Activated CD4-positive, CD25-positive, alpha-beta regulatory T cell treated with anti-CD3 and anti-CD28 coated beads, Interleukin-2, amount 50 U/mL, for 24 hours (primary cell): Measurements from ENCODE around the gene CCDC170.
A peak's percentile ranks its signal among the peaks of the same experiment; 100 is the strongest.
"Not testable (repeated sequence)": the region's sequence is repeated elsewhere in the genome, so short reads cannot be mapped to it uniquely, and the experiment has no call there.

Experiments used
- ATAC-seq, 2 donors: fragments of 150-1000 bp; cut with Tn5 transposase; one replicate each; pipeline ENCODE4 v1.10.0; 2021; ENCODE audit warnings: mild to moderate bottlenecking in 1 of 2, moderate library complexity in 1 of 2

CCDC170 gene, protein sequence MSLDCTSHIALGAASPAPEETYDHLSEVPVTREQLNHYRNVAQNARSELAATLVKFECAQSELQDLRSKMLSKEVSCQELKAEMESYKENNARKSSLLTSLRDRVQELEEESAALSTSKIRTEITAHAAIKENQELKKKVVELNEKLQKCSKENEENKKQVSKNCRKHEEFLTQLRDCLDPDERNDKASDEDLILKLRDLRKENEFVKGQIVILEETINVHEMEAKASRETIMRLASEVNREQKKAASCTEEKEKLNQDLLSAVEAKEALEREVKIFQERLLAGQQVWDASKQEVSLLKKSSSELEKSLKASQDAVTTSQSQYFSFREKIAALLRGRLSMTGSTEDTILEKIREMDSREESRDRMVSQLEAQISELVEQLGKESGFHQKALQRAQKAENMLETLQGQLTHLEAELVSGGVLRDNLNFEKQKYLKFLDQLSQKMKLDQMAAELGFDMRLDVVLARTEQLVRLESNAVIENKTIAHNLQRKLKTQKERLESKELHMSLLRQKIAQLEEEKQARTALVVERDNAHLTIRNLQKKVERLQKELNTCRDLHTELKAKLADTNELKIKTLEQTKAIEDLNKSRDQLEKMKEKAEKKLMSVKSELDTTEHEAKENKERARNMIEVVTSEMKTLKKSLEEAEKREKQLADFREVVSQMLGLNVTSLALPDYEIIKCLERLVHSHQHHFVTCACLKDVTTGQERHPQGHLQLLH

DNA sequence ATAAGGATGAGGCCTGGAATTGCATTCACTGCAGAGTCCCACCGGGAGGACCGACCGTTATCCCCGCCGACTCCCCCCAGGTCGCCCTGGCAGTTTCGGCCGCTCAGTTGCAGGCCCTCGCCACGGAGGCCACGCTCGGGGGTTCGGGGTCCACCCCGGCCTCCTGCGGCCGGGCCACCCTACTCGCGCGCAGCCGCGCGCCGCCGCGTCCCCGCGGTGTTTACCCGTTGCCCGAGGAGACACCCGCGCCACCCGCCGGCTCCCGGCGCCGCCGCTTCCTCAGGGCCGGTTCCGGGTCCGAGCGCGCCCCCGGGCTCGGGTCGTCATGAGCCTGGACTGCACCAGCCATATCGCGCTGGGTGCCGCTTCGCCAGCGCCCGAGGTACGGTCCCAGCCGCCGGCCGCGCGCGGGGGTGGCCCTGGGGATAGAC is at the start of gene CCDC170:
Gene CCDC170, plus strand, starts transcription at position 214 of the 431 bp plus-strand sequence. Its CDS starts 112 bp downstream, at position 326.
- ATAC-seq: no peak

DNA sequence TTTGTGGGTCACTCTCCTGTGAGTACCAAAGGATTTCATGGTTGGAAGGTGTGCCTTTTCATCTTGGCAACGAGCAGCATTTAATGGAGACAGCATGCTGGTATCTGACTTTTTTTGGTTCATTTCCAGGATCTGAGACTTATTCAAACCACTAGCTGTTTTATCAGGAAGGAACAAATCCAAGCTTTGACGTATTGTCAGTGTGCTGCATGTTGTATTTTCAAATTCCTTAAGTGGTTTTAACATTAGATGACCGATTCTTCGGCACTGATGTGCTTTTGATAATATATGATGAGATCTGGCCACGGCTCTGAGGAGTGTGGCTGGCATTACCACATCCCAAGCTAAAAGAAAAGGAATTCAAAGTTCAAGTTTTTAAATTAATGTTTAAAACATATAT is 48.3 kb upstream of the CCDC170 start:
- no peak for ATAC-seq

DNA sequence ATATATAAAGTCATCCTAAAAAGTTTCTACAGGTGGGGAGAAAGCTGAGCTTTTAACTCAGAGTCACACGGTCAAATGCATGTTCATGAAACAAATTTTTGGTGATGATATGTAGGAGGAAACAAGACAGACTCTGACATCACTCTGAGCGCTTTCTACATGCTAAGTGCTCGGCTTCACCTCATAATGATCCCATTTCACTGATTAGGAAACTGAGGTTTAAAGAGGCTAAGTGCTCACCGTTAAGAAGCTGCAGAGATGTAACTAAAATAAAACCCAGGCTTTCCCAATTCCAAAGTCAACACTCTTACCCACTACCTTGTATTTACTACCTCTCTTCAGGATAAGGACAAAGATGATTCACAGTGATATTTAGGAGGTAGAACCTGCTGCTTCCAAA is 46.6 kb upstream of the CCDC170 start:
- ATAC-seq: no peak

DNA sequence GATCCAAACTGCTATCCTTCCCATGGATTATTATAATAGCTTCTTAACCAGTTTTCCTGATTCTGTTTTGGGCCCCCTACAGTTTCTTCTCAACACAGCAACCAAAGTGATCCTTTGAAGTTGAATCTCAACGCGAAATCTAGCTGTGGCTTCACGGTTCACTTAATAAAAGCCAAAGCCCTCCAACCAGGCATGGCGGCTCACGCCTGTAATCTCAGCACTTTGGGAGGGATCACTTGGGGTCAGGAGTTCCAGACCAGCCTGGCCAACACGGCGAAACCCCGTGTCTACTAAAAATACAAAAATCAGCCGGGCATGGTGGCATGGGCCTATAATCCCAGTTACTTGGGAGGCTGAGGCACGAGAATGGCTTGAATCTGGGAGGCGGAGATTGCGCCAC is 45.2 kb upstream of the CCDC170 start:
- ATAC-seq: no peak

DNA sequence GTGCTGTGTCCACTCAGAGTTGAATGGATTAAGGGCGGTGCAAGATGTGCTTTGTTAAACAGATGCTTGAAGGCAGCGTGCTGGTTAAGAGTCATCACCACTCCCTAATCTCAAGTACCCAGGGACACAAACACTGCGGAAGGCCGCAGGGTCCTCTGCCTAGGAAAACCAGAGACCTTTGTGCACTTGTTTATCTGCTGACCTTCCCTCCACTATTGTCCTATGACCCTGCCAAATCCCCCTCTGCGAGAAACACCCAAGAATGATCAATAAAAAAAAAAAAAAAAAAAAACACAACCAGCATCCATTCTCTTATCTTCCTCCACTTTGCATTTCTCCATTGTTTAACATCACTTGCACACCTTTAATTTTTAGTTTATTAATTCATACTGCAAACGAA is 42.9 kb upstream of the CCDC170 start:
- not testable (repeated sequence) for ATAC-seq

DNA sequence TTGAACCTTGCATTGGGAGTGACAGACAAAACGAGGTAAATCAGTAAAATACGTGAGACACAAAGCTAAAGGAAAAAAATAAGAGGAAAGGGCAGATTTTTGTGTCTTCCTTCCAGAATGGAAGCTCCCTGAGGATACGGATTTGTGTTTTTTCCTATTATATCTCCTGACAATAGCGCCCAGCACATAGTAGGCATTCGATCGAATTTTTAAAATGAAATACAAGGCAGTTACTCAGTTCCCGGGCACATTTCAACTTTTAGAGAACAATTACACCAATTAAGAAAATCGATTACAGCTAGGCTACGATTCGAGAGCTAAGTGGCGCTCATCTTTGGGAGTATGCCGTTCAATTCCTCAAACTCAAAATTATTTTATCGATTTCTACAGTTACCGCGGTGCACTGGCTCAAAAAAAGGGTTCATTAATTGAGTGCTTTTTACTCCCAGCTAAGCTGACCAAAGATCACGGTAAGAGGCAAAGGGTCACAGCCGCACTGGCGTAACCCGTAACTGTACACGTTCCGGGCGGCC is 42.3 kb upstream of the CCDC170 start:
- no peak for ATAC-seq

DNA sequence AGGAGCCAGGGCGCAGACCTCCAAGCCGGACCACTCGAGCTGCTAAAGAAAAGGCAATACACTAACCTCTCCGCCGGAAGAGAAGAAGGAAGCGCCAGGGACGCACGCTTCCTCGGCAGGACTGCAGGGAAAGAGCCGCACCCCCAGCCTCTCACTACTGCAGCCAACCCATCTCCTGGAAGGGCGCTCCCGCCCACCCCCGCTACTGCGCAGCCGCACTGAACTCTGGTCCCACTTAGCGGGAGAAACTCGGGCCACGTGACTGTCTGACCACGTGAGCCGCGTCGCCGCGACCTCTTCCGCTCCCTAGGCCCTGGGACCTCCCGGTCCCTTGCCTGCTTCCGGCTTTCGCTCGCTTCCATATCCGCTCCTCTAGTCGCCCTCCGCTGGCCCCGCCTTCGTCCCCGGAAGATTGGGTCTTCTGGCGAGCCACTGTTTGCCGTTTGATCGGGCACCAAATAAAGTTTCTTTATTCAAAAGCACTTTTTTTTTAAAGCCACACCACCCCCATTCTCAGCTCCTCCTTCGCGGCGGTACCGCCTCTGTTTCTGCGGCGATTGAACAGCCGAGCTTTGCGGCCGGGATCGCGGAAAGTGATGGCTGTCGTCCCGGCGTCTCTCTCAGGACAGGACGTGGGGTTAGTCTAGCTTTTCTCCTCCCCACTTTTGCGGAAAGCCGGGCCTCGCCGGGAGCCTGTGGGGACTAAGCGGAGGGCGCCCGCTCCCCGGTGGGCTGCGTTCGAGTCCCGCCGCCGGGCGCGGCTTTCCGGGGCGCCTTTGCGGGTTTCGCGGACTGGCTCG is 41.7 kb upstream of the CCDC170 start, which contains the start of gene RMND1:
Gene RMND1, minus strand, starts transcription at position 177 of the 800 bp plus-strand sequence. CDS start 6,315 bp downstream, outside the sequence.
- peak; percentile 98 for ATAC-seq

DNA sequence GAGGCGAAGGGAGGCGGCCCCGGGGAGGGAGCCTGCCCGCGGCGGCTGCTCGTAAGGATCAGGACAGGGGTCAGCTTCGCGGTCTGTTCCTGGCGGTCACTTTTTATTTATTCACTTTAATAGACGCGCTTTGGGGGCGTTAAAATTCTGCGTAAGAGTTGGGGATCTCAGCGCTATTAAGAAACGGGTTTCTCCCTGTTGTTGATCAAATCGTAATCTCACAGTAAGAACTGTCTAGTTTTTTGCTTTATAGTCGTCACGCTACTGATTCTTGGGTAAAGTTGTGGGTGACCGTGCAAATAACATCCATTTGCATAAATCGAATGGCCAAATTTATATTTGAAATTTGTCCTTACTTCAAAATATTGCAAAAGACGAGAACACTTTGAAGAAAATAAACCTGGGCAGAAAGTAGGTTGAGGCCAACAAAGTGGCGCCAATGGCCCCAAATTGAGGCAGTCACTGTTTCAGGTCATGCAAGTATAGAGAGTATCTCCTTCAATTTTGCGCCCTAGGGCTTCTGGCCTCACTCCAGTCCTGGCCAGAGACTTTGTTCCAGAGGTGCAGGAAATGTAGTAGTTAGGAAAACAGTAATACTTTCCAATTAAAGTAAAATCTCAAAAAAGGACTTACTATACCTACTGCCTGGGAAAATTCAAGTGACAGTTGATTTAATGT is 40.9 kb upstream of the CCDC170 start:
- ATAC-seq: no peak

DNA sequence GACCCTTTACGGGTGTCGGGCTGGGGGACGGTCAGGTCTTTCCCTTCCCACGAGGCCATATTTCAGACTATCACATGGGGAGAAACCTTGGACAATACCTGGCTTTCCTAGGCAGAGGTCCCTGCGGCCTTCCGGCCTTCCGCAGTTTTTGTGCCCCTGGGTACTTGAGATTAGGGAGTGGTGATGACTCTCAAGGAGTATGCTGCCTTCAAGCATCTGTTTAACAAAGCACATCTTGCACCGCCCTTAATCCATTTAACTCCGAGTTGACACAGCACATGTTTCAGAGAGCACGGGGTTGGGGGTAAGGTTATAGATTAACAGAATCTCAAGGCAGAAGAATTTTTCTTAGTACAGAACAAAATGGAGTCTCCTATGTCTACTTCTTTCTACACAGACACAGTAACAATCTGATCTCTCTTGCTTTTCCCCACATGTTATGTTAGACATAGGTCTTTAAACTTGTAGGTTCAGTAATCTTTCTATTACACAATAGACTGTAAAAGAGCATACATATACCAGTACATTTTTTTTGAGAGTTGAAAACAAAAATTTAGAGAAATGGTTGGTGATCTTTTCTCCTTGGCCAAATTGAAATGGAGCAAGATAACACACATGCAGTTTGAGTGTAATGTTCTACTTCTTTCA is 37.9 kb upstream of the CCDC170 start:
- not testable (repeated sequence) for ATAC-seq

DNA sequence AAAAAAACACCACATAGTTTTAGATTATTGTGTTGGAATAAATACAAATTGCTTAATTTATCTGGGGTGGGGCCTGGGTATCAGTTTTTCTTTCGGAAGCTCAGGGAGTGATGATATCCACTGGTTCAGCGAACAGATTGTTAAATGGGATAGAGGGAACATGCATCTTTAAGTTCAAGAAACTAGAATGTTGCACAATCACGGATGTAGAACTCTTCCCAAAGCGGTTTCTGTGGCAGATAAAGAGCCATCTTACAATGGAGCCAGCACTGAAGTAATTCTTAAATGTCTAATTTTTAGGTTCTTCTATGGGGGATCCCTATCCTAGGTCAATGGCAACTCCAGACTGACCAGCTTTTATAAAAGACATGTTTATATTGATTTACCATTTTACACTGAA is 32.1 kb upstream of the CCDC170 start:
- ATAC-seq: no peak

DNA sequence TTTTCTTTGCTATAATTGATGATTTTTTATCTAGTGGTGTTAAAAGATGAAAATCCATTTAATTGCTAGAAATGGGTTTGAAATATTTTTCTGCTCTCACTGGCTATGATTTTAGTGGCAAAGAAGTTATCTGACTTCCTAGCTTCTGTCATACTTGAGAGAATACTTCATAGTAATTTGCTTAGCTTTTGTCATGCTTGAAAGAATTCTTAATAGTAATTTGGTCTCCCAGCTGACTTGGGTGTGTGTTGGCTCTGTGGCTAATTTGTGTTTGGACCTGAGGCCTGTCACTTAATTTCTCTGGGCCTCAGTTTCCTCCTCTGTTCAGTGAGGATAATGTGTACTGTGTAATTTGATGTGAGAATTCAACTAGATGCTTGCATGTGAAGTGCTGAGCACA is 29.1 kb upstream of the CCDC170 start:
- no peak for ATAC-seq

DNA sequence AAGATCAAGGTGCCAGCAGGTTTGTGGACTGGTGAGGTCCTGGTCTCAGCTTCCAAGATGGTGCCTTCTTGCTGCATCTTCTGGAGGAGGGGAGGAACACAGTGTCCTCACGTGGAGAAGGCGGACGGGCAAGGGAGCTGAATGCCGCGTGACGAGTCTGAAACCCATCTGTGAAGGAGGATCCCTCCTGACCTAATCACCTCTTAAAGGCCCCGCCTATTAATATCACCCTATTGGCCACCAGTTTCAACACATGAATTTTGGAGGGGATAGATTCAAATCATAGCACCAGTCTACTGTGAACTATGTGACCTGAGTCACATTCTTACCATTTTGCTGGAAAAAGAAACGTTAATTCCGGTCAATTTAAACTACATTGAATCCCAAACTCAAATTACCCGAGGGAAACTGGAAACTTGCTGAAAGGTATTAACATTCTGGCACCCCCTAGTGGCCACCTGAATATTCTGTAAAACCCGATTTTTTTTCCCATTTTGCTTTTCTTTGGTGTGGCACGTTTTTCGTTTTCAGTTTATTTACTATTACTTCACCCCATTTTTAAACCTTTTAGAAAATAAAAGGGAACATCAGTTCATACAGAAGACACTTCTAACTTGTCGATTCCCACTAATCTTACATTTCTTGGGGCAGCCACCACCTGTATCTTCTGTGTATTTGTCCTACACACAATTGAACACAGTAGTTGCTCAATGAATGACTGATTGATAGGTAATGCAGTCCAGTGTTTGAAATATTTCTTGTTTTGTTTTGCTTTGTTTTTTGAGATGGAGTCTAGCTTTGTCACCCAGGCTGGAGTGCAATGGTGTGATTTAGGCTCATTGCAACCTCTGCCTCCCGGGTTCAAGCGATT is 17.9 kb upstream of the CCDC170 start:
- peak in 1 of 2 donors; percentile 3 for ATAC-seq

DNA sequence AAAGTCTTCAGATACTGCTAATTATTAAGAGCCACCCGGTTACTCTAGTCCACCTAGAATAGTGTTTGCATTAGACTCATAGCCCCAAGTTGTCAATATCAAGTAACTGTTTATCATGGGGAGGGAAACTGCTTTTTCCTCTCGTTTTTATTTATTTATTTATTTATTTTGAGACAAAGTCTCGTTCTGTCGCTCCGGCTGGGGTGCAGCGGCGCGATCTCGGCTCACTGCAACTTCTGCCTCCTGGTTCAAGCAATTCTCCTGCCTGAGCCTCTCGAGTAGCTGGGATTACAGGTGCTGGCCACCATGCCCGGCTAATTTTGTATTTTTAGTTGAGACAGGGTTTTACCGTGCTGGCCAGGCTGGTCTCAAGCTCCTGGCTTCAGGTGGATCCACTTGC is 16.1 kb upstream of the CCDC170 start:
- ATAC-seq: no peak

DNA sequence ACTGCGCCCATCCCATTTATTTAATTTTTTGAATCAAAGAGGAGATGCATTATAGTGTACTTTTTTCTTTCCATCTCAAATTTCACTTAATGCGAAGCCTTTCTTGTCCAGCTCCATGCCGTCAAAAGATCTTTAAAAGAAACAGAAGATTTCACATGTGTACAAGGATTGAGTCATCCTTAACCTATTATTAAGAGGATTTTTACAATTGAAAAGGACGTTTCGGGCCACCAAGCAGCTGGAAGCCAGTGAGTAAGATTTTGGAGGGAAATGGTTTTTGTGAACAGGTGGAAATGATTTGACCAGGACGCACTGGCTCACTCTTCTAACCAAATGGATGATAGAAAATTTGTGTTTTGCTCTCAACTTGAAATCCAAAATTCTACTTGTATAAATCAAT is 15.1 kb upstream of the CCDC170 start:
- no peak for ATAC-seq

DNA sequence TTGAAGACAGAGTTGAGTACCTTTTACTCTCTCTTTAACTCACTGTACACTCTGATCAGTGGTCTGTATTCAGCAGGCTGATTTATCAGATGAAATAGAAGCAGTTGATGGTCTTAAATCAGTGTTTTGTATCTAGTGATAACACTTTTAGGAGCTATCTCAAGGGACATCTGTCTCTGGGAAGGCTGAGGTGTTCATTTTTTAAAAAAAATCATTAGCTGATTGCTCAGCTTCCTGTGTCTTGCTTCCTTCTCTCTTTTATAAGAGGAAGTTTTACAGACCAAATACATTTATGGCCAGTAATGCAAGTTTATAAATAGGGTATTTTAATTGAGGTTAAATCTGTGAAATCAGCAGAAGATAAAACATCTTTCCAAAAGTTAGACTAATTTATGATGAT is 12.0 kb upstream of the CCDC170 start:
- no peak for ATAC-seq

DNA sequence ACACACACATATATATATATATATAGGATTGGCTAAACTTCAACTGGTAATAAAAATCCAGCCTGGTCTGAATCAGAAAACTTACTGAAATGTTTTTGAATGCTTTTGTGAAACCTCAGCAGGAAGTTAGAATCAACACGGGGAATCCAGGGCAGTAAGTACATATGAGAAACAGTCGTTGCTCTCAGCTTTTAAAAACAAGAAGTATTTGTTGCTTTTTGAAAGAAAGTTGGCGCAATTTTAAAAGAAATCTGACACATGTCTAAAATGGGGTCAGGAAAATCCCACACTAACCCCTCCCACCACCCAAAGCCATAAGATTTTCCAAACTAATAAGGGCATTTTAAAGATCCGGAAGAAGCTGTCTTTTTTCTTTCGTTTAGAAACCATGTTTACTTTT is 11.5 kb upstream of the CCDC170 start:
- no peak for ATAC-seq

DNA sequence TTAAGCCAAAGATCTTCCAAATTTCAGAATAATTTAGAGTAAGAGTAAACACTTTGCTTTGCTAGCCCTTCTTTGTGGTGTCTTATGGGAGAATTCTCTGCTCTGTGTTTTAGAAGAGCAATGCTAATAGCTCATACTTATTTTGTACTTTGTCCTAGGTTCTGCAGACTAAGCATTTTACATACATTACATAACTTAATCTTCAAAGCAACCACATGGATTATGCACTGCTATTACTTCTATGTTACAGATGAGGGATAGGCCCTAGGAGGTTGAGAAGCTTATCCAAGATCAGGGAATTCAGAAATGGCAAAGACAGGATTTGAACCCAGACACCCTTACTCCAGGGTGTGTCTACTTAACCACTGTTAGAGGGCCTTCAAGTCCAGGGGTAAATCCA is 9.8 kb upstream of the CCDC170 start:
- no peak for ATAC-seq

DNA sequence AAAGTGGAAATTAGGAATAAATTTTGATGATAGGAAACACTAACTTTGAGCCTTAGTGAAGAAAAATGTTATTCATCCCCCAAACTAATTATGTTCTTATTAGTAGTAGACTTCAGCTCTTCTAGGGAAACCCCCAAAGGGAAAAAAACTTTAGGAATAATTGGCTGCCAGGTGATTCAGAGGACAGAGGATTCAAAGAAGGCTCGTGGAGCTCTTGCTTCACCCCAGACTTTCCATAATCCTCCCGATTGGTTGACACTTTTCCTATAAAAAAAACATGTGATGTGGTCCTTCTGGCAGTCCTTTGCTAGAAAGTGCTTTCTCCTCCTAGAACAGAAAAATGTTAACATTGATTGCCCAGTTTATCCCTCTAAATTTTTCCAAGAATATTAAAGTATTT is 5.6 kb upstream of the CCDC170 start:
- ATAC-seq: no peak

DNA sequence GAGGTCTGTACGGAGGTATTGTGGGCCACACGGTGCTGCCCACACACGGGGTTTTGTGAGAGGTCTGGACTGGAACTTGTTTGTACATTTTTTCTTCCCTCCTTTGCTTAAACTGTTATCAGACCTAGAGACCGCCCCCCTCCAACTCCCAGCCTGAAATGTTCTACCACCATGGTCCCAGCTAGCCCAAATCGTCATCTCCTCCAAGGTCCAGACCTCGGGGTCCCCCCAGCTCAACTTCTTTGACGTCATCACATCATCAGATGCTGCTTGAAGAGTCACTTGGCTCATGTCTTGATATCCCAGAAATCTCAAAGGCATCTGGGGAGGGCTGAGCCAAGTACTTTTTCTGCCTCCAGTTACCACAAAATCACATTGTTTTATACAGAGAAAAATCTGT is 2.8 kb upstream of the CCDC170 start:
- ATAC-seq: no peak

DNA sequence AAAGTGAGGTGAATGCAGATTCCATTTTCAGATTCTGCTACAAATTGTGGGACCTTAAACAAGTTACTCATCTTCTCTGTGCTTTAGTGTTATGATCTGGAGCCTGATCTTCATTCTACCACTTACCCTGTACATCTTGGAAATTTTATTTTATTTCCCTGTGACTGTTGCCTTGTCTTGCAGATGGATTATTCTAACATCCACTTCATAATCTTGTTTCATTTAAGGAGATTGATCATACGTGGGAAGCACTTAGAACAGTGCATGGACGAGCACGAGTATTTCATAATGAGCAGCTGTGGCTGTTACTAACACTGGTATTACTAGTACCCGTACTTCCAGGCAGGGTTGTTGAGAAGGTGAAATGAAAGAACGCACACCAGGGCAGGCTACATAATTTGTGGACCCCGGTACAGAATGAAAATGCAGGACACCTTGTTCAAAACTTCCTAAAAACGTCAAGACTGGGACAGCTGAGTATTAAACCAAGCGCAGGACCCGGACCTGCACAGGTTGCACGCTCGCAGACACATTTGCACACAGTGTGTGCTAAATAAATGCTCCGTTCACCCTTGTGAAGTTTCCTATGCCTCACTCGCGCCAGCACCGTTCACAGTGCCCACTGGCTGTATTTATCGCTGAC is 535 bp upstream of the CCDC170 start:
- no peak for ATAC-seq
